ENCODE measurements around the gene ENG. TPM values are rescaled to one million over a fixed set of nuclear protein-coding genes. Genes with fewer than 3 reads are reported as not detected.

The ENG gene
- polyA plus RNA-seq, 2 of the 4 experiments (the other 2 are of a cell fraction), result 0.08 TPM; not detected in 1

- FAIRE-seq, result no peak
Observed at GRCh38 chr9:127770905-127771569, 83.4 kb downstream of the ENG start.

GRCh38 chr9:127770583-127770904 lies 83.9 kb downstream of the ENG start:
- Histone ChIP-seq H3K4me3 (no peak overlapping the region; the same call in 2 of the 3 replicates), H3K27ac (peak overlapping the region in 1 of 2 experiments; percentile 54; a peak in 2 of 6 replicates), H3K9me3 (no peaks in the 10 kb centered on the region), H3K4me2 (peak overlapping the region; percentile 74), H3K4me1 (peaks cover 4% of the 10 kb centered on the region; the same call in 1 of the 3 replicates)
- ATAC-seq (no peak), FAIRE-seq (no peak), DNase-seq (ENCODE audit: low read depth in 1 of 2, low spot score in 1 of 2) (no peak)
- ChIA-PET CTCF (interaction anchor here (0.8 to 15.5 kb wide), 9 partner anchors 13 to 153 kb away, joined by 3 to 157 read pairs (median 5); partner anchors contain the start of genes CDK9, SH2D3C and TOR2A), POLR2A (interaction anchor here (0.6 to 1.0 kb wide), 4 partner anchors 8 to 63 kb away, joined by 3 to 5 read pairs (median 4); partner anchors contain the start of gene CDK9)
- 57% methylated on average over 3 of the region's 3 CpGs for WGBS (ENCODE audit: missing lambda C conversion rate)
- TF ChIP-seq RCOR1 (IDR thresholded peaks at IDR 0.05; ENCODE audit: low read depth, low read length), result no peak
- TF ChIP-seq JUN (IDR thresholded peaks at IDR 0.05), result no peak
- TF ChIP-seq KDM1A (IDR thresholded peaks at IDR 0.05; ENCODE audit: low read depth), result no peak
- no peak for TF ChIP-seq USF2 (IDR thresholded peaks at IDR 0.05)
- TF ChIP-seq MAFK (IDR thresholded peaks at IDR 0.05; ENCODE audit: partially characterized antibody), result no peak
- TF ChIP-seq NPAS2 (CRISPR knock-in tag; IDR thresholded peaks at IDR 0.05; ENCODE audit: borderline replicate concordance), result no peak
- no peak for TF ChIP-seq CTCF (IDR thresholded peaks at IDR 0.05)
- TF ChIP-seq REST (IDR thresholded peaks at IDR 0.05), result no peak
- no peak for TF ChIP-seq FOSL2 (IDR thresholded peaks at IDR 0.05)
- TF ChIP-seq FOSL2 (CRISPR knock-in tag; IDR thresholded peaks at IDR 0.05), result no peak
- no peak for TF ChIP-seq POLR2AphosphoS2 (conservative IDR thresholded peaks at IDR 0.05; ENCODE audit: low read length)
- no peak for TF ChIP-seq ZNF302 (CRISPR knock-in tag; IDR thresholded peaks at IDR 0.05)
- TF ChIP-seq MAX (IDR thresholded peaks at IDR 0.05), result no peak
- no peak for TF ChIP-seq ZFP36 (IDR thresholded peaks at IDR 0.05; ENCODE audit: borderline replicate concordance, partially characterized antibody)
- no peak for TF ChIP-seq EHF (CRISPR knock-in tag; IDR thresholded peaks at IDR 0.05)
- no peak for TF ChIP-seq ZC3H11A (IDR thresholded peaks at IDR 0.05)

More at GRCh38 chr9:127770905-127771569, 83.4 kb downstream of the ENG start:
- H3K27ac ChIP-seq, result peak overlapping the region in 1 of 2 experiments; percentile 54; a peak in 2 of 6 replicates
- TF ChIP-seq TFCP2L1 (CRISPR knock-in tag; IDR thresholded peaks at IDR 0.05), result no peak
- no peak for TF ChIP-seq CHD2 (IDR thresholded peaks at IDR 0.05; ENCODE audit: low read length, partially characterized antibody)
- TF ChIP-seq HDAC2 (IDR thresholded peaks at IDR 0.05), result no peak
- no peak for TF ChIP-seq NFE2L2 (conservative IDR thresholded peaks at IDR 0.05; ENCODE audit: low read length)
- no peak for TF ChIP-seq MYC (IDR thresholded peaks at IDR 0.05; ENCODE audit: borderline replicate concordance, low read length)
- TF ChIP-seq PBX3 (IDR thresholded peaks at IDR 0.05), result peak; percentile 6; the same call in 1 of the 2 replicates
- TF ChIP-seq MAX (IDR thresholded peaks at IDR 0.05), result peak; percentile 46; the same call in 1 of the 2 replicates
- TF ChIP-seq HOXB5 (CRISPR knock-in tag; IDR thresholded peaks at IDR 0.05), result peak; percentile 100
- TF ChIP-seq RARB (CRISPR knock-in tag; IDR thresholded peaks at IDR 0.05), result no peak
- no peak for TF ChIP-seq KDM5A (IDR thresholded peaks at IDR 0.05)
- no peak for TF ChIP-seq JUNB (IDR thresholded peaks at IDR 0.05)
- no peak for TF ChIP-seq POLR2AphosphoS2 (conservative IDR thresholded peaks at IDR 0.05; ENCODE audit: low read length)
- no peak for TF ChIP-seq TP53 (CRISPR knock-in tag; IDR thresholded peaks at IDR 0.05)
- peak overlapping the region; percentile 40 for H3K4me3 ChIP-seq
- H3K4me2 ChIP-seq, result peak overlapping the region; percentile 74
- ChIA-PET CTCF (interaction anchor here (0.8 to 15.5 kb wide), 9 partner anchors 13 to 153 kb away, joined by 3 to 157 read pairs (median 5); partner anchors contain the start of genes CDK9, SH2D3C and TOR2A), POLR2A (interaction anchor here (0.6 to 1.0 kb wide), 7 partner anchors 9 to 232 kb away, joined by 3 to 5 read pairs (median 4); partner anchors contain the start of gene CDK9)
- H3K4me1 ChIP-seq, result peaks cover 4% of the 10 kb centered on the region; the same call in 1 of the 3 replicates
- ATAC-seq (peak; percentile 92 to 98), DNase-seq (ENCODE audit: low read depth in 1 of 2, low spot score in 1 of 2) (peak; percentile 86 to 98)
- WGBS (ENCODE audit: missing lambda C conversion rate), result 8% methylated on average over 26 of the region's 43 CpGs
- no peaks in the 10 kb centered on the region for H3K9me3 ChIP-seq
